D341Med (cell line): ENCODE data around the gene DAB2.
"Not testable (repeated sequence)": the region's sequence is repeated elsewhere in the genome, so short reads cannot be mapped to it uniquely, and the experiment has no call there.

Source experiments
- DNase-seq: peaks from one replicate; pipeline ENCODE4 v3.0.0; 2012; ENCODE audit warnings: low spot score

The DAB2 gene

DNA sequence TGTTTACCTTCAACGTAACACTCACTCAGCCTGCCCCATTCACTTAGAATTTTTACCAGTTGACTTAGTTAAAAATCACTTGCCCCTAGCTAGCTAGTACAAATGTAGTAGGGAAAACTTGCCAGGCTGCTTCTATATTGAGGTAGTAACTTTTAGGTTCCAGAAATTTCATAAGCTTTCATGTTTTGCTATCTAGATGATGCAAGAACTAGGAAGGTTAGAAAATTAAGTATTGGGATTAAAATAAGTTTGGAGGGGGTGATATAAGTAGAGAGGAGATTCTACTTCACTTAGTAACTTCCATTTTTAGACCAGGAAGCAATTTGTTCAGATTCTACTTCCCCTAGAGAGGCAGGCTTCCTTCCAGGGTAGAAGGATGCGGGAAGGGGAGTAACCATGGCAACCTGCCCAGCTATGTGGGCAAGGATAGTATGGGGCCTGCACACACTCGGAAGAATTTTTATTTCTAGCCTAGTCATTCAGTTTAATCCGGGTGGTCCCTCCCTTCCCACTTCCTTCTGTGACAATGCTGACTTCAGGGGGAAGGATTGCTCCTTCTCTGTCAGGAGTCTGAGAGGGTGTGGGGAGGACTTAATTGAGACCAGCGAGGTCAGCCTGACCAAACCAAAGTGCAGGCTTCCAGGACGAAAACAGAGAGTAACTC is 4.2 kb downstream of the DAB2 start:
- no peak for DNase-seq

DNA sequence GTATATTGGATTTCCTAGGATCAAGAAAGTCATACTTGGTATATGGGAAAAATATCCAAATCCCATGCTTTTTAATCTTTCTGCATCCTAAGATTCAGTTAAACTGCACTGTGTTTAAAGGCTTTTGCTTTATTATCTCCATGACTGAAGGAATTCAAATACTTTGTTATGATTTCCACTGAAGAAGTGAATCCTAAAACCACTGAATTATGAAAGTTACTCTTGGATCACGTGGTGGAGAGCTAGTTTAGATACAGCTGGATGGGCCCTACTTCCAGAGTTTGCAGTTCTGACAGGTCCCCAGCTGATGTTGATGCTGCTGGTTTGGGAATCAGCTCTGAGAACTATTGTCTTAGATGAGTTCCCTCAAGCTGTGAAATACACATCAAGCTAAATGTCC is 5.0 kb downstream of the DAB2 start:
- no peak for DNase-seq

DNA sequence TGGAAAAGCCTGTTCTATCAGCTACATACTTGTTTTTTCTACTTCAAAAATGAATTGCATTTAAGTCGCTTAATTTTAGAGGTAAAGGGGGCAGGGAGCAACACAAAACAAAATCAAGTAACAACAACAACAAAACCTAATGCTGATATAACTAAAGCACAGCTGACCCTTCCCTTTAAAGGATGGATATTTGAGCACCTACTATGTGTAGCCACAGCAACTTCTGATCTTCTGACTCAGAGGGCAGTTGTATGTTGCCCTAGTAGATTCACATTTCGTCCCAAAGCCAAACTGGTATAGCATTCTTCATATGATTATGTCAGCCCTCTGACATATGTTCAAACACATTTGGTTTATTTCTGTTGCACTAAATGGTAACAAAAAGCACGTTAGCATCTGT is 6.8 kb downstream of the DAB2 start:
- DNase-seq: no peak

DNA sequence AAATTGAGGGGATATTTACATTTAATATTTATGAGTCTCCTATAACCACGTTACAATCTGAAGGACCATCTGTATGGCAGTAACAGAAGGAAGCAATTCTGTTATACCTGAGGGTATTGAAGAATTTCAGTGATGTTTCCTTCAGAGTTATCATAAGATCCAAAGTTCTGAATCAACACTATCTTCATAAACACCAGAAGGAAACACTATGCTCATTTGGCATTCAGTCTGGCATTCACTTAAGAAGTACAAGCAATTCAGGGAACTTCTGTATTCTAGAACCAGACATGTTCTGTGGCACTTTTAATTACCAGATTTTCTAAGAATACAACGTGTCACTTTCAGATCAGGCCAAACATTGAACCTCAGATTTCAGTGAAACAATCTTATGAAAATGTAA is 9.6 kb downstream of the DAB2 start:
- no peak for DNase-seq

DNA sequence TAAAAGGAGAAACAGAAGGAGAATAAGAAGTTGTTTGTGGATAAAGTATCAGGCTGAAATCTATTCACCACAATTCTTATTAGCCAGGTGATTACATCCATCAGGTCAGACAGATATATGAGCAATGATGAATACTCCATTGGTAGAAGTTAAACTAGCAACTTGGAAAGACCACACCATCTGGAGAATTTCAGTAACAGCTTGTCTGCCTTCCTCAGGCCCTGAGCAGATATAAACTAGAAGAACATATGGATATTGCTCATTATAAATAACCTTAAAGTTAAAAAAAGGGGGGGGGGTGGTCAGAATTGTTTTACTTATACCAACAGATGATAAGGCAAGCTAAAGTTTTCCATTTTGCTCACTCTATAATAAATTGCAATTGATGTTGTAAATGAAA is 10.4 kb downstream of the DAB2 start:
- no peak for DNase-seq

DNA sequence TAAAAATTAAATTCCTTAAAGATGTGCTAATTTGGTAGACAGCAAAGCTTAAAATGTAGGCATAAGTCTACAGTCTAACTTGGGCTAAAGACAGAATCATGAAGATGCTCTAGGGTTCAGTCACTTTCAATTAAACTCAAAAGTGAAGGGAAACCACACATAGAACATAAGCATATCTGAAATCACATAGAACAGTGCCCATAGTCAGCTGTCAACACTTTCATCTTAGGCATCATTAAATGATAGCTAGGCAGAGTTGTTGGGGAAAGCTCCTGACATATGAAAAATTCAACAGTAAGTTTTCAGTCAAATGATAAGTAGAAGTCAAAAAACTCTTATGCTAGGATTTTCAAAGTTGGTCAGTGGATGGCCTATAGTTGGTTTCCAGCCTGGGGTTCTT is 11.0 kb downstream of the DAB2 start:
- no peak for DNase-seq

DNA sequence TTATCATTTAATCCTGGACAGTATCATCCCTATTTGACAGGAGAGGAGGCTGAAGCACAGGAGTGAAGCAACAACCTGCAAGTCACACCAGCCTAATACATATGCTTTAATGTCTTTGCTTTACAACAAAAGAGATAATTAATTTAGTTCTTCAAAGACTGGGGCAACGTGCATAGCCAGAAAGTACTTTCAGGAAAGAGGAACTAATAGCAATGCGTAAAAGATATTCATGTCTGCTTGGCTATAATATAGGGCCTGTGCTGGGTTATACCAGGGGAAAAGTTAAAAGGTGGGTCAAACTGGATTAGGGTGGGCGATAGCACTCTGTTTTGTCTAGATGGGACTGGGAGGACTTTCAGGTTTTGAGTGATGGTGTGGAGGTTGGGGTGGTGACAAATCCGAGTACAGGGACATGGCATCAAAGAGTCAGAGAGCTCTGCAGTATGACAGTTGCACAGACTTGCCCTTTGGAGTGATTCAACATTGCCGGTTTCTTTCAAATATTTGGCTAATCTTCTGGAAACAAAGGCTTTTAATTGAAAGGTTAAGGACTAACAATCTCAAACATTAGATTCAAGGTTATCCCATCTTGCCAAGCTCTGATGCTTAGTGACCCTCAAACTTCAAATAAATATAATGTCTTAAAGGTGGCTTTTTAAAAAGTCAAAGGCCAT is 11.9 kb downstream of the DAB2 start:
- no peak for DNase-seq

DNA sequence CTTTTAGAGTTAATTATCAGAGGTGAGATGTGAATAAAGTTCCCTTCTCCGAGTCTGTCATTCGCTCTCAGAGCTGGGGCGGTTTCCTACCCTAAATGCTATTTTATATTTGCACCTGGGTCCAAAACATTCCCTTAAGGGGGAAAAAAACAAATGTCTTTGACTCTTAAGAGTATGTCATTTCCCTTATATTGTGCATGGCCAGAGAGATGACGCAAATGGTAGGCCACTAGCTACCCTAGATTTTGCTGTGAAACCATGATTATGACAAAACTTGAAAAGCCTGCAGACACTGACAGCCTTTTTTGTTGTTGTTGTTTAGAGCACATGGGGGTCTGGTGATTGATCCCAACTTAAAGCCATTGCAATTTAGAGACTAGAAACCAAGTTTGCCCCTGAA is 12.8 kb downstream of the DAB2 start:
- no peak for DNase-seq

DNA sequence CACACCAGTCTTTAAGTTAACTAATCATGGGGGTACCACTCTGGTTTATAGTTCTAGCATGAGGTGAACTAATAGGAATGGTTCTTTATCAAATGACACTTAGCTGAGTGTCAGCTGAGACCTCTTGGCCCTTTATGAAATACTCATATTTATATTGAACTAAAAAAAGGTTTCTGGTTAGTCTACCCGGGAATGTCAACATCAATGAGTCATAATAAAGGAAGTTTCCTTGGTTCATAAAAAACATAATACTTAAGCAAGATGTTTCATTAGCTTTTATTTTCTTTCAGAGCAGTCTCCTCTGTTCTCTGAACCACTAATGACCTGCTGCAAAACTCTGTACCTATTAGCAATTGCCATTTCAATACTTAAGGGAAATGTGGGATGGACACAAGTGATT is 13.7 kb downstream of the DAB2 start:
- DNase-seq: no peak

DNA sequence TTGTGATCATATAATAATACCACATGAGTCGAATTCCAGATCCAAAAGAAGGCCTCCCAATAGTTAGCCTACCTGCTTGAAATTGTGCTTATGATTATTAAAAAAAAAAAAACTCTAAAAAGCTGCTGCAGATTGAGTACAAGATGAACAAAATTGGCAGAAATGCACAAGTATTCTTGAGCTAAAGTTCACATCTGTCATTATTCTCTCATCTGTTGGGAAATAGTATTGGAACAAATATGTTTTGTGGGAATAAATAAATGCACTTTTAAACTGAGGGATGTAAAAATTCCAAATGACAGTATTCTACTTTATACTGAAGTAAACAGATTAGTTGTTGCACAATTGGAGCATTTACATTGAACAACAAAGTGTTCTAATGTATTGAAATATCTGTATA is 15.7 kb downstream of the DAB2 start:
- no peak for DNase-seq

DNA sequence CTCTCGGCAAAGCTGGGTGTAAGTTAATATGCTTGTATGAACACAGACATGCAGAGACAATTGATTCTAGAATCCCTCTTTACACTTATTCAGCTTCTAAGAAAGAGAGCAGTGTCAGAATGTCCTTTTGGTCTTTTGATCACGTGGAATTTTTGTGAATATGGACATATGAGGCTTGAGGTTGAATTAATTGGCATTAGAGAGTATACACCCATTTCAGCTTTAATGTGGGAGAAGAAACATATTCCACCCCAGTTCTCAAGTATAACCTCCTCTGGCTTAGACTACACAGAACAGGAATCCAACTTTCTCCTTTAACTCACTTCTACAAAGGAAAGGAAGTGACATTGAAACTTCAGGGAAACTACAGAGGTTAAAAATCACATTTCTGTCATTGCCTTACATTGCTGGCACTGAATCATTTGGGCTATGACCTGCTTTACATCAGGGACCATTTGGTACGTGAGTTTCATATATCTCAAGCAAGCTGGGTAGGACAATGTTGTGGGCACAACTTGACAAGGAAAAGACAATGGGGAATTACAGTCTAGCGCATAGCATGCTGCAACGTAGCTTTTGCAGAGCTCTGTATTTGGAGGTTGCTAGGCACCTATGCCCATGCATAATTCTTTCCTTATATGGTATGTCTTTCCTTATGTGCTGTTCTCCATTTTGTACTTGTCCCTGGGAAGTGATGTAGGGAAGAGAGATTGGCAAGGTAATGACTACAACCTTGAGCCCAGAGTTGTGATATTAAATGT is 19.5 kb downstream of the DAB2 start:
- DNase-seq: no peak

DNA sequence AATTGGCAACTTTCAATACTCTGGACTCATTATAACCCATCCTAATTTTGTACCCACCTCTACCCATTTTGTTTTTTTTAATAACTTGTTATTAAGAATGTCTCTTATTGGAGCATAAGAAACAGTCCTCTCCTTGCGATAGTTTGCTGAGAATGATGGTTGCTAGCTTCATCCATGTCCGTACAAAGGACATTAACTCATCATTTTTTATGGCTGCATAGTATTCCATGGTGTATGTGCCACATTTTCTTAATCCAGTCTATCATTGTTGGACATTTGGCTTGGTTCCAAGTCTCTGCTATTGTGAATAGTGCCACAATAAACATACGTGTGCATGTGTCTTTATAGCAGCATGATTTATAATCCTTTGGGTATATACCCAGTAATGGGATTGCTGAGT is 21.0 kb downstream of the DAB2 start:
- DNase-seq: not testable (repeated sequence)

DNA sequence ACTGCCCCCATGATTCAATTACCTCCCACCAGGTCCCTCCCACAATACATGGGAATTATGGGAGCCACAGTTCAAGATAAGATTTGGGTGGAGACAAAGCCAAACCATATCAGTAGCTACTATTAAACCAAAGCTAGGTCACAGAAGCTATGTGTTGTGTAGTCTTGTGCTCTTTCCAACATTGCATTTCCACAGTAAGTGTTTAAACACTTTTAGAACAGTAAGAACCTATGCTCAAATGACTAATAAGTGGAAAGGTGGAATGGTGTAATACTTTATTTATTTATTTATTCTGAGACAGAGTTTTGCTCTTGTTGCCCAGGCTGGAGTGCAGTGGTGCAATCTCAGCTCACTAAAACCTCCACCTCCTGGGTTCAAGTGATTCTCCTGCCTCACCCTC is 22.6 kb downstream of the DAB2 start:
- DNase-seq: not testable (repeated sequence)

DNA sequence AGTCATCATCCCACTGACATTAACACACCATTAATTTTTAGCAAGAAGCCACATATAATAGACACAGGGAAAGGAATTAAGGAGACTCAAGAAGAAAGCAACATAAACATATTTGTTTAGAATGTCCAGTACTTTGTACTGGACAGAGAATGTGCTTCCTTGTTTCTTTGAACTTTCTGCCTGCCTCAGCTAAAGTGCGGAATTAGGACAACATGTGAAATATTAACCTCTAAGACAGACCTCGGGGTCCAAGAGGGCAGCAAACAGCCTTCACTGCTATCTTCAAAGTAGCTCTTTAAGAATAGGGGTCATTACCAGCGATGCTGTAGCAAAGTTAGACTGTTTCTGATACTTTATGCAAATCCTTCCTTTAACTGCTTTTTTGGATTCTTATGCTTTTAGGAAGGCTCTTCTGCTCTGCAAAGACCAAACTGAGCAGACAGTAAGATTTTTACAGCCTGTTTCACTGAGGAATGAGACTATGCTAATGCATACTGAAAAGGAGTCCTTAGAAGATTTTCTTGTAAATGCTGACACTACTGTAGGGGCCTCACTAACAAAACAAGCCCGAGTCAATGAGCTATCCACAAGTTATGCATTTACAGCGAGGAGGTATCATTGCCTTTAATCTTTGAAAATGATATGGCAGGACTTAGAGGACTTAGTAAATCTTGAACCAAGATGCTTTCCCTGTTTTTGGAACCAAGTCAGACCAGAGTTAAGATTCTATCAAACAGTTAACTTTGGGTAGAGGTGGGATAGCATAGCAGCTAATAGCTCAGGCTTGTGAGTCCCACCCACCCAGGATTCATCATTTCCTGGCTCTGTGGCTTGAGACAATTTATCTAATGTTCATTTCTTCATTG is 23.8 kb downstream of the DAB2 start:
- DNase-seq: no peak

DNA sequence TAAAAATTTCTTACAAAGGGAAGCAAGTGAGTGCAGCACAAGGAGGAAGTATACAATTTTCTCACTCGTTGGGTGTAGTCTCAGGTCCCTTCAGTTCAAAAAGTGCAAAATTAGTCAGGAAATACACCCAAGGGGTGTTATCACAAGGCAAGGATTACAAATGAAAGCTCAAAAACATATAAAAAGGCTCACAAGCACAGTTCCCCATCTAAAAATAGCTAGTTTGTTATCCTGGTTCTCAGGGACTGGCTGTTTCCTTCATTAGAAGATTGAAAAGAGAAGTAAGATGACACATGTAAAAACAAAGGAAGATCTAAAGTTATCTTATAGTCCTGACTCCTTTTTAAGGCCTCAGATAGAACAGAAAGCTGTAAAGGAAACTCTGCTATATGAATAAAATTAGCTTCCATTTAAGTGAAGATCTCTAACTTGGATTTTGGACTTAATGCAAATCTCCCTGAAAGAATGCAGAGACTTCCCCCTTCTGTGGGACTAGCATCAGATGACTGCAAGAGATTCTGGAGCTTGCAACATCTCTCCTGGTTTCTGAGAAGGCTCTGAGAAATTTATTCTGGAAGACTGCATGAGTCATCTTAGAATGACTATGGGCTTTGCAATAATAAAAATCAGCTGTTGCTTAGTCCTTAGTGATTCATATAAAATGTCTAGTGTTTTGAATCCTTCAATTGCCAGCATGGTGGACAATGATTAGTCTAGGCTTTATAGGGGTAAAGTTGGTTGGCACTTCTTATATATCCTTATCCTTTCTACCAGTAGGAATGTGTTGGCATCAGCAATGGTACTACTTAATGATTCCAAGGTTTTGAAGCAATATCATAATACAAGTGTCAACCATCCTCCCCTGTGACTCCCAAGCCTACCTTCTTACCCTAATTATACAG is 25.4 kb downstream of the DAB2 start:
- DNase-seq: no peak

DNA sequence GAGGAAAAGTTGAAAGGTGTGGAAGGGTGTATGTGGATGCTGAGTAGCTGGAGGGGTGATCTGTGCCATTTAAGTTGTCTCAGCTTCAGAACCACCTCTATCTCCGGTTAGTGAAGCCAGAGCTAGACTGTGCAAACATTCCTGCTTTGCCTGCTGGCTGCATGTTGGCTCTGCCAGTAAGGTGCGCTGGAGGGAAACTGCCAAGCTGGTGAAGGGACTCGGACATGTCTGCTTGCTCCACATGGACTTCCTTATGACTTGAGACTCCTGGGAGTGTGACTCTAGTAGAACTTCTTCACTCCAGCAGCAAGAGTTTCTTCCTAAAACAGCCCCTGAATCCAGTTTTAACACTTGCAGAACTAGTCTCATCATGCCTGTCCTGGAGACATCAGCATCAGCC is 27.9 kb downstream of the DAB2 start:
- no peak for DNase-seq

DNA sequence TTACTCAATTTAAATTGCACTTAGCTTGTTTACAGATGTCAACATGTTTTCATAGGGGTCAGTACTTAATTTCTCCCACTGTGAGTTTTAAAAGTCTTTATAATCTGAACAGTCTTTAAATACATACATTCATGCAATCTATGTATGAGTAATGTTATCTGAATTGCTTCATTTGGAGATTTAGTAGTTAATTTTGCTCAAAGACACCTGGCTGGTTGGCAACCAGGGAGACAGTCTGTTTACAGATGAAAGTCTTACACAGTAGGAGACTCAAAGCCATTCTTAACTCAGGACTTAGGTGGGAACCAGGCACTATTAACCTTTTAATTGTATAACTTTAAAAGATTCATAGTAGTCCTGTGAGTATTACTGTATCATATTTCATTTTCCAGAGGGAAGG is 29.3 kb downstream of the DAB2 start:
- DNase-seq: no peak

DNA sequence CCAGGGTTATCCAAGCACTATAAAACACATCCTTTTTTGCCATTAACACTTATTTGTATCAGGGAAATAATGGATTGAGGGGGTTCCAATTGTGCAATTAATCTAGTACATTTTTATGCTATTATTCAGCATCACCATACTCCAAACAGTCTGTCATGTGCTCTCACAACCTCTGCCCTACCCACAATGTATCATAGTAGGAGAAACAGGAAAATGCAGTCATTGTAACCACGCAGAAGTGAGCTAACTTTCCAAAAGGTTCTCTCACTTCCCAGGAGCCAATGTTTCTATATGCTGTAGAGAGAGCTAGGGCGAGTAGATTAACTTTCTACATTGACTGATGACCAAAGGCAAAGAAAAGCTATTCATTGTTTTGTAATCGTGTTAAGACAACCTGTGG is 29.8 kb downstream of the DAB2 start:
- no peak for DNase-seq

DNA sequence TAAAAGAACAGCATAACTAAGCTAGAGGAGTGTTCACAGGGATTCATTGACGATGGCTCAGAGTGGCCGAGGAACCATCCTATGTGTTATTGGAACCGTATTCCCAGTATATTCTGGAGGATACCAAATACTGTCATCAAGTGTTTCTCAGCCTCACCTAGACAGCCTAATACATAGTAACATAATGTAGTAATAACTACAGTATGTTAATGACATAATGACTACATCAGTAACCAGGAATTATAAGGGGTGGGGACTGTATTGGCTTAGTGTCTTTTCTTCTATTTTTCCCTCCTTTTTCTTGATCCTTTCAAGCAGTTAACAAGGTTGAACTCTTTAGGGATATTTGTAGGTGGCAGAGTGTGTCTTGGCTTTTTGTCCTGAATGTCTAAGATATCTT is 33.8 kb downstream of the DAB2 start:
- no peak for DNase-seq

DNA sequence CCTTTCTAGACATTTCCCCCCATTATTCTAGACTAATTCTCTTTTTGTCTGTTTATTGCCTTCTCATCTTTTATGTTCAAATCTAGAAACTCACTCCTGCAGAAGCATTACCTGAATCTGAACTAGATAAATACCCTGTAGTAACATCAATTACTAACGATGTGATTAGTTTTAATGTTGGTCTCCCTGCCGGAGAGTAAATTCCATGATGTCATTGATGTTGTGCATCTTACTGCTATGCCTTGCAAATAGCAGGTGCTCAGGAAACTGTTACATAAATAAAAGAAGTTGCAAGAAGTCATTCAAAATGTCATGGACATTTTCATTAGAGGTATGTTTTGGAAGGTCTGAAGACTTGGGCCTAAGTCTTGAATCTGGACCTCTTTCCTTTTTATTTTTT is 37.5 kb downstream of the DAB2 start:
- DNase-seq: no peak

DNA sequence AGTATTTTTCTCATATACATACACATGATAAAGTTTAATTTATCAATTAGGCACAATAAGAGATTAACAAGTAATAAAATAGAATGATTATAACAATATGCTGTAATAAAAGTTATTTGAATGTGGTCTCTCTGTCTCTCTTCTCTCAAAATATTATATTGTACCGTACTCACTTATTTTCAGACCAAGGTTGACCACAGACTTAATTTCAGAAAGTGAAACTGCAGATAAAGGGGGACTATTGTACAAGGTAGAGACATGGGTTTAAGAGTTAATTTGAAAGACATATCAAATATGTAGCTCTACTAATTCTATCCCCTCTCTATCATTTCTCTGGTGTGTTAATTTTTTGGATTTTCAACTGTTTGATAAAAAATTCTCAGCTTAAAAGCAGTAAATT is 40.5 kb downstream of the DAB2 start:
- no peak for DNase-seq

DNA sequence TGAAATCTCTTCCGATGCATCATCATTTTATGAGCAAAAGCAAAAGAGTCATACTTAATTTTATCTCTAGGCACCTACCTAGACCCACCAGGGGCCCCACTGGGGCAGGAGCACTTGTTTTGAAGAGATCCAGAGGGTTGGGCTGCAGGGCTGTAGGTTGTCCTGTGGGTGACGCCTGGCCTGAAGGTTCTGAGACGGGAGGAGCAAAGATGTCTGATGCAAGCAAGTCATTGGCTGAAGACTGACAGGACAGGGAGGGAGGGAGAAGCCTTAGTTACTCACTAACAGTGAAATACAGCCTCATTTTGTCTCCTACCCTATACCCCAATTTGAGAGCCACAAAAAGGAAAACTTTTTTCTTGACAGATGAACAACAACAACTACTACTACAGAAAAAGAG is 43.4 kb downstream of the DAB2 start:
- no peak for DNase-seq
